ENCODE data around the gene LENG9.

LENG9 gene

GRCh38 chr19:54436031-54436523 is 27.5 kb downstream of the LENG9 start:
- DNase-seq, result no peak

- no peak for DNase-seq
Measured at GRCh38 chr19:54435551-54436016, 28.0 kb downstream of the LENG9 start.

- no peak for DNase-seq
Measured at GRCh38 chr19:54434873-54435214, 28.7 kb downstream of the LENG9 start.

GRCh38 chr19:54434112-54434872 is 29.3 kb downstream of the LENG9 start:
- no peak for DNase-seq

- no peak for DNase-seq
Measured at GRCh38 chr19:54433697-54434096, 29.9 kb downstream of the LENG9 start.

- DNase-seq, result no peak
Measured at GRCh38 chr19:54432144-54432738, 31.3 kb downstream of the LENG9 start.

GRCh38 chr19:54431255-54431838 is 32.2 kb downstream of the LENG9 start:
- DNase-seq, result no peak

GRCh38 chr19:54430306-54431254 is 33.0 kb downstream of the LENG9 start:
- peak; percentile 45 to 56 for DNase-seq

GRCh38 chr19:54429545-54430227 is 33.9 kb downstream of the LENG9 start:
- DNase-seq, result no peak

- DNase-seq, result no peak
Measured at GRCh38 chr19:54429176-54429495, 34.4 kb downstream of the LENG9 start.

GRCh38 chr19:54428323-54429175 is 35.0 kb downstream of the LENG9 start:
- no peak for DNase-seq

- no peak for DNase-seq
Measured at GRCh38 chr19:54427586-54427985, 36.0 kb downstream of the LENG9 start.

- DNase-seq, result no peak
Measured at GRCh38 chr19:54426291-54426931, 37.2 kb downstream of the LENG9 start.

- no peak for DNase-seq
Measured at GRCh38 chr19:54425382-54425723, 38.2 kb downstream of the LENG9 start.

- DNase-seq, result no peak
Measured at GRCh38 chr19:54424660-54425381, 38.8 kb downstream of the LENG9 start.

- DNase-seq, result no peak
Measured at GRCh38 chr19:54424201-54424600, 39.4 kb downstream of the LENG9 start.

GRCh38 chr19:54422136-54422535 is 41.4 kb downstream of the LENG9 start:
- DNase-seq, result no peak

GRCh38 chr19:54421521-54421920 is 42.1 kb downstream of the LENG9 start:
- DNase-seq, result no peak

GRCh38 chr19:54421169-54421516 is 42.4 kb downstream of the LENG9 start:
- DNase-seq, result no peak

- no peak for DNase-seq
Measured at GRCh38 chr19:54420383-54421168, 43.0 kb downstream of the LENG9 start.

Data from stimulated activated CD4-positive, alpha-beta T cell treated with anti-CD3 and anti-CD28 coated beads, Interleukin-2, amount 100 ng/mL, for 48 hours (primary cell).